Adrenal gland (tissue), 5 donors: ENCODE measurements around the gene HCN4.

Experiments used
- POLR2A ChIP-seq, 2 donors: fragments of 450-650 bp; IDR thresholded peaks; one replicate each; pipeline ENCODE4 v1.6.1; 2017; ENCODE audit warnings: antibody characterized with exemption in 2 of 2, mild to moderate bottlenecking in 2 of 2, moderate library complexity in 1 of 2
- TF ChIP-seq, protein P1 (sequence below), 6 experiments: fragments of 450-650 bp in 4 of 6; fragments of 200-600 bp in 2 of 6; sonication (generic) in 1 of 6; IDR thresholded peaks; 1 replicate in 5 of 6; 2 replicates in 1 of 6; pipeline versions ENCODE4 v1.5.1 to v1.8.0; 2016 to 2021; ENCODE audit warnings: antibody characterized with exemption in 6 of 6, mild to moderate bottlenecking in 2 of 6, moderate library complexity in 1 of 6
- donor health status: DM: no; HTN: no; CAD: no.

DNA sequence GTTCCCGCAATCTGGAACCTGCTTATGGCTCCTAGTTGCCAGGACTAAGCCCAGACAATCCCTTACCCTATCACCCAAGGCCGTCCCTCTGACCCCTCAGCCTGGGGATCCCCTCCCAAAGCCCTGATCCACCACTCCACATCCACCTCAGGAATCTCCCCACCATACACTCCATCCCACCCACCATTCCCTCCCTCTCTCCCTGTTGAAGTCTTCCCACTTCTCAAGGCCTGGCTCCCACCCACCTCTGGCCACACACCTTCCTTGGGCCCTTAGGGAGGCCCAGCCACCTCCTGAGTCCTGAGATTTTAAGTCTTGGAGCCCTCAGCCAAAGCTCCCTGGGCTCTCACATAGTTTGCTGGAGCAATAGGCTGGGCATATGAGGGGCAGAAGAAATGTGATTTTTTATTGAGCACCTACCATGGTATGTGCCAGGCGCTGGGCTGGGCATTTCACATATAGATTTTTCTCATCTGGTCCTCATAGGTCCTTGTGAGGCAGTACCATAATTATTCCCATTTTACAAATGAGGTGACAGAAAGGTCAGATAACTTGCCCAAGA is 48.1 kb downstream of the HCN4 start:
- TF ChIP-seq, protein P1, sequence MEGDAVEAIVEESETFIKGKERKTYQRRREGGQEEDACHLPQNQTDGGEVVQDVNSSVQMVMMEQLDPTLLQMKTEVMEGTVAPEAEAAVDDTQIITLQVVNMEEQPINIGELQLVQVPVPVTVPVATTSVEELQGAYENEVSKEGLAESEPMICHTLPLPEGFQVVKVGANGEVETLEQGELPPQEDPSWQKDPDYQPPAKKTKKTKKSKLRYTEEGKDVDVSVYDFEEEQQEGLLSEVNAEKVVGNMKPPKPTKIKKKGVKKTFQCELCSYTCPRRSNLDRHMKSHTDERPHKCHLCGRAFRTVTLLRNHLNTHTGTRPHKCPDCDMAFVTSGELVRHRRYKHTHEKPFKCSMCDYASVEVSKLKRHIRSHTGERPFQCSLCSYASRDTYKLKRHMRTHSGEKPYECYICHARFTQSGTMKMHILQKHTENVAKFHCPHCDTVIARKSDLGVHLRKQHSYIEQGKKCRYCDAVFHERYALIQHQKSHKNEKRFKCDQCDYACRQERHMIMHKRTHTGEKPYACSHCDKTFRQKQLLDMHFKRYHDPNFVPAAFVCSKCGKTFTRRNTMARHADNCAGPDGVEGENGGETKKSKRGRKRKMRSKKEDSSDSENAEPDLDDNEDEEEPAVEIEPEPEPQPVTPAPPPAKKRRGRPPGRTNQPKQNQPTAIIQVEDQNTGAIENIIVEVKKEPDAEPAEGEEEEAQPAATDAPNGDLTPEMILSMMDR (IDR thresholded peaks at IDR 0.05) = no peak
- TF ChIP-seq POLR2A (IDR thresholded peaks at IDR 0.05) = no peak
